Activated gamma-delta T cell treated with Interleukin-2 at 50 U/mL for 16 hours (primary cell): ENCODE data around the gene C10orf90.

ENCODE experiments used
- DNase-seq: peaks from one replicate; pipeline ENCODE4 v3.0.0-alpha.2; 2020

The C10orf90 gene

GRCh38 chr10:126533644-126534043, 136.8 kb downstream of the C10orf90 start:
- no peak for DNase-seq

GRCh38 chr10:126528315-126528835, 142.1 kb downstream of the C10orf90 start:
- DNase-seq: no peak

- no peak for DNase-seq
Observed at GRCh38 chr10:126527645-126528314, 142.7 kb downstream of the C10orf90 start.

GRCh38 chr10:126525326-126525725, 145.2 kb downstream of the C10orf90 start:
- DNase-seq: no peak

GRCh38 chr10:126524526-126524925, 146.0 kb downstream of the C10orf90 start:
- no peak for DNase-seq

GRCh38 chr10:126523071-126523470, 147.4 kb downstream of the C10orf90 start:
- no peak for DNase-seq

- no peak for DNase-seq
Observed at GRCh38 chr10:126521399-126521798, 149.1 kb downstream of the C10orf90 start.

GRCh38 chr10:126520751-126521317, 149.7 kb downstream of the C10orf90 start:
- no peak for DNase-seq

- no peak for DNase-seq
Observed at GRCh38 chr10:126519992-126520391, 150.5 kb downstream of the C10orf90 start.

GRCh38 chr10:126519185-126519584, 151.3 kb downstream of the C10orf90 start:
- no peak for DNase-seq

- no peak for DNase-seq
Observed at GRCh38 chr10:126518218-126519080, 152.0 kb downstream of the C10orf90 start.

- no peak for DNase-seq
Observed at GRCh38 chr10:126516515-126516914, 154.0 kb downstream of the C10orf90 start.

- DNase-seq: no peak
Observed at GRCh38 chr10:126511917-126512479, 158.5 kb downstream of the C10orf90 start.

GRCh38 chr10:126509182-126509581, 161.3 kb downstream of the C10orf90 start:
- no peak for DNase-seq

GRCh38 chr10:126508535-126509040, 161.9 kb downstream of the C10orf90 start:
- DNase-seq: no peak

GRCh38 chr10:126504761-126505112, 165.8 kb downstream of the C10orf90 start:
- DNase-seq: no peak

- DNase-seq: no peak
Observed at GRCh38 chr10:126504063-126504760, 166.3 kb downstream of the C10orf90 start.

GRCh38 chr10:126503392-126504062, 167.0 kb downstream of the C10orf90 start:
- DNase-seq: no peak

- DNase-seq: no peak
Observed at GRCh38 chr10:126502441-126502840, 168.1 kb downstream of the C10orf90 start.

- DNase-seq: no peak
Observed at GRCh38 chr10:126501828-126502227, 168.7 kb downstream of the C10orf90 start.

GRCh38 chr10:126500866-126501265, 169.6 kb downstream of the C10orf90 start:
- no peak for DNase-seq

- DNase-seq: no peak
Observed at GRCh38 chr10:126500185-126500584, 170.3 kb downstream of the C10orf90 start.
